ENCODE data around the gene CFAP92. TPM values are rescaled to one million over a fixed set of nuclear protein-coding genes. Genes with fewer than 3 reads are reported as not detected.

Gene CFAP92
- total RNA-seq, 2 experiments from 2014 or later: 0.10 TPM; not detected in 1

- Mint-ChIP-seq H3K36me3 (ENCODE audit: low read depth) (no peaks in the 10 kb centered on the region), H3K9me3 (peaks cover 5% of the 10 kb centered on the region)
Measured at GRCh38 chr3:128992926-128993460, 883 bp downstream of the CFAP92 start.

GRCh38 chr3:128991355-128991895, 2.5 kb downstream of the CFAP92 start:
- H3K4me1 Mint-ChIP-seq: peaks cover 33% of the 10 kb centered on the region
- POLR2A ChIA-PET: no interaction called here
- no peaks in the 10 kb centered on the region for H3K36me3 Mint-ChIP-seq (ENCODE audit: low read depth)
- H3K4me3 Mint-ChIP-seq: no peak overlapping the region
- CTCF ChIA-PET: interaction anchor here (1.4 kb wide), 1 partner anchor 16 kb away, joined by 4 read pairs; no protein-coding TSS in a partner anchor
- no peaks in the 10 kb centered on the region for H3K27me3 Mint-ChIP-seq
- H3K27ac Mint-ChIP-seq: no peak overlapping the region
- H3K9me3 Mint-ChIP-seq: no peaks in the 10 kb centered on the region
- no peak for DNase-seq

More at GRCh38 chr3:128992926-128993460, 883 bp downstream of the CFAP92 start:
- peak overlapping the region; percentile 17 for H3K4me3 Mint-ChIP-seq
- ChIA-PET POLR2A (no interaction called here), CTCF (interaction anchor here (0.6 to 2.9 kb wide), 4 partner anchors 22 to 33 kb away, joined by 4 to 11 read pairs (median 5); no protein-coding TSS in a partner anchor)
- H3K4me1 Mint-ChIP-seq: peaks cover 33% of the 10 kb centered on the region
- H3K27ac Mint-ChIP-seq: no peak overlapping the region
- no peak for DNase-seq
- H3K27me3 Mint-ChIP-seq: peaks cover 5% of the 10 kb centered on the region

DNA sequence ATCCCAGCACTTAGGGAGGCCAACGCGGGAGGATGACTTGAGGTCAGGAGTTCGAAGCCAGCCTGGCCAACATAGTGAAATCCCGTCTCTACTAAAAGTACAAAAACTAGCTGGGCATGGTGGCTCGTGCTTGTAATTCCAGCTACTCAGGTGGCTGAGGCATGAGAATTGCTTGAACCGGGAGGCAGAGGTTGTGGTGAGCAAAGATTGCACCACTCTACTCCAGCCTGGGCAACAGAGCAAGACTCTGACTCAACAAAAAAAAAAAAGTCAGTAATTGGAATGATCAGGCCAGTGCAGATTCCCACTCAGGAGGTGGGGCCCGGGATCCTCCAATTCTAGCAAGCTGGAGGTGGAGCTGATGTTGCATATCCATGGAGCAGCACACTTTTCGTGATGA, 5.6 kb downstream of the CFAP92 start:
- ChIA-PET POLR2A (no interaction called here), CTCF (interaction anchor here (0.9 kb wide), 1 partner anchor 15 kb away, joined by 3 read pairs; no protein-coding TSS in a partner anchor)
- H3K9me3 Mint-ChIP-seq: no peaks in the 10 kb centered on the region
- no peaks in the 10 kb centered on the region for H3K36me3 Mint-ChIP-seq (ENCODE audit: low read depth)
- no peaks in the 10 kb centered on the region for H3K27me3 Mint-ChIP-seq
- no peak for DNase-seq
- H3K4me3 Mint-ChIP-seq: no peak overlapping the region
- peaks cover 10% of the 10 kb centered on the region for H3K4me1 Mint-ChIP-seq
- H3K27ac Mint-ChIP-seq: no peak overlapping the region

- Mint-ChIP-seq H3K36me3 (ENCODE audit: low read depth) (no peaks in the 10 kb centered on the region), H3K27ac (no peak overlapping the region), H3K4me3 (no peak overlapping the region), H3K9me3 (no peaks in the 10 kb centered on the region), H3K4me1 (peaks cover 3% of the 10 kb centered on the region), H3K27me3 (no peaks in the 10 kb centered on the region)
- no peak for DNase-seq
- ChIA-PET CTCF (interaction anchor here (0.6 kb wide), 1 partner anchor 137 kb away, joined by 3 read pairs; no protein-coding TSS in a partner anchor), POLR2A (no interaction called here)
Measured at GRCh38 chr3:128987302-128988100, 6.4 kb downstream of the CFAP92 start.

GRCh38 chr3:128984596-128984995, 9.3 kb downstream of the CFAP92 start:
- no peak for DNase-seq
- H3K27me3 Mint-ChIP-seq: no peaks in the 10 kb centered on the region
- no peak overlapping the region for H3K4me3 Mint-ChIP-seq
- H3K4me1 Mint-ChIP-seq: peaks cover 3% of the 10 kb centered on the region
- ChIA-PET CTCF (no interaction called here), POLR2A (no interaction called here)
- H3K27ac Mint-ChIP-seq: no peak overlapping the region
- no peaks in the 10 kb centered on the region for H3K36me3 Mint-ChIP-seq (ENCODE audit: low read depth)
- H3K9me3 Mint-ChIP-seq: no peaks in the 10 kb centered on the region

GRCh38 chr3:128983293-128984069, 10.4 kb downstream of the CFAP92 start:
- POLR2A ChIA-PET: no interaction called here
- H3K27ac Mint-ChIP-seq: peak overlapping the region; percentile 0
- H3K9me3 Mint-ChIP-seq: no peaks in the 10 kb centered on the region
- H3K27me3 Mint-ChIP-seq: no peaks in the 10 kb centered on the region
- H3K36me3 Mint-ChIP-seq (ENCODE audit: low read depth): no peaks in the 10 kb centered on the region
- H3K4me1 Mint-ChIP-seq: peaks cover 3% of the 10 kb centered on the region
- no peak overlapping the region for H3K4me3 Mint-ChIP-seq
- no peak for DNase-seq
- CTCF ChIA-PET: interaction anchor here (0.7 to 2.4 kb wide), 3 partner anchors 13 to 1002 kb away, joined by 3 to 8 read pairs (median 4); no protein-coding TSS in a partner anchor

GRCh38 chr3:128975276-128975675, 18.6 kb downstream of the CFAP92 start:
- Mint-ChIP-seq H3K27ac (no peak overlapping the region), H3K27me3 (peaks cover 13% of the 10 kb centered on the region), H3K9me3 (no peaks in the 10 kb centered on the region), H3K4me3 (no peak overlapping the region), H3K36me3 (ENCODE audit: low read depth) (no peaks in the 10 kb centered on the region), H3K4me1 (peaks cover 8% of the 10 kb centered on the region)
- ChIA-PET CTCF (interaction anchor here (0.7 kb wide), 1 partner anchor 855 kb away, joined by 3 read pairs; no protein-coding TSS in a partner anchor), POLR2A (no interaction called here)
- DNase-seq: no peak

GRCh38 chr3:128973988-128974564, 19.8 kb downstream of the CFAP92 start:
- no peak for DNase-seq
- H3K9me3 Mint-ChIP-seq: no peaks in the 10 kb centered on the region
- CTCF ChIA-PET: no interaction called here
- peaks cover 13% of the 10 kb centered on the region for H3K4me1 Mint-ChIP-seq
- H3K27ac Mint-ChIP-seq: no peak overlapping the region
- peaks cover 13% of the 10 kb centered on the region for H3K27me3 Mint-ChIP-seq
- no peaks in the 10 kb centered on the region for H3K36me3 Mint-ChIP-seq (ENCODE audit: low read depth)
- no peak overlapping the region for H3K4me3 Mint-ChIP-seq
- POLR2A ChIA-PET: no interaction called here

- Mint-ChIP-seq H3K36me3 (ENCODE audit: low read depth) (no peaks in the 10 kb centered on the region), H3K27me3 (peaks cover 7% of the 10 kb centered on the region), H3K9me3 (no peaks in the 10 kb centered on the region), H3K4me1 (peaks cover 13% of the 10 kb centered on the region), H3K4me3 (no peak overlapping the region), H3K27ac (no peak overlapping the region)
- POLR2A ChIA-PET: no interaction called here
- DNase-seq: no peak
- CTCF ChIA-PET: interaction anchor here (0.7 to 4.6 kb wide), 13 partner anchors 9 to 275 kb away, joined by 3 to 29 read pairs (median 5); partner anchors contain the start of gene CFAP92
Measured at GRCh38 chr3:128971421-128972100, 22.3 kb downstream of the CFAP92 start.

- Mint-ChIP-seq H3K4me1 (peaks cover 13% of the 10 kb centered on the region), H3K4me3 (no peak overlapping the region), H3K36me3 (ENCODE audit: low read depth) (no peaks in the 10 kb centered on the region), H3K27me3 (peaks cover 7% of the 10 kb centered on the region), H3K27ac (no peak overlapping the region), H3K9me3 (no peaks in the 10 kb centered on the region)
- no peak for DNase-seq
- ChIA-PET POLR2A (interaction anchor here (0.6 to 0.7 kb wide), 2 partner anchors 94 to 280 kb away, joined by 4 to 18 read pairs; no protein-coding TSS in a partner anchor), CTCF (interaction anchor here (0.6 to 4.6 kb wide), 38 partner anchors 10 to 857 kb away, joined by 3 to 29 read pairs (median 4); partner anchors contain the start of gene CFAP92)
Measured at GRCh38 chr3:128970740-128971047, 23.2 kb downstream of the CFAP92 start.

GRCh38 chr3:128969993-128970739, 23.7 kb downstream of the CFAP92 start:
- ChIA-PET CTCF (interaction anchor here (0.6 to 4.6 kb wide), 45 partner anchors 10 to 857 kb away, joined by 3 to 29 read pairs (median 4); partner anchors contain the start of genes ACAD9 and CFAP92), POLR2A (interaction anchor here (0.6 to 1.0 kb wide), 6 partner anchors 28 to 281 kb away, joined by 3 to 18 read pairs (median 4); no protein-coding TSS in a partner anchor)
- Mint-ChIP-seq H3K4me1 (peaks cover 13% of the 10 kb centered on the region), H3K9me3 (no peaks in the 10 kb centered on the region), H3K4me3 (no peak overlapping the region), H3K27me3 (peaks cover 4% of the 10 kb centered on the region), H3K36me3 (ENCODE audit: low read depth) (no peaks in the 10 kb centered on the region), H3K27ac (no peak overlapping the region)
- DNase-seq: peak; percentile 76
